Stimulated activated CD4-positive, alpha-beta T cell treated with anti-CD3 and anti-CD28 coated beads, Interleukin-2, amount 100 ng/mL, for 48 hours (primary cell): ENCODE results near the gene ZNF614.
"Not testable (repeated sequence)": the region's sequence is repeated elsewhere in the genome, so short reads cannot be mapped to it uniquely, and the experiment has no call there.

Source experiments
- DNase-seq, 2 donors: peaks; one replicate each; pipeline ENCODE4 v3.0.0-alpha.2; 2020

ZNF614 gene

GRCh38 chr19:52028027-52028779 is at the start of gene ZNF614:
Gene ZNF614, minus strand, starts transcription at chr19:52028379. Its CDS starts 2,634 bp downstream, at chr19:52025745.
- peak; percentile 77 to 78 for DNase-seq

GRCh38 chr19:52070496-52070895 is 42.3 kb upstream of the ZNF614 start:
- no peak for DNase-seq

GRCh38 chr19:52069653-52070052 is 41.5 kb upstream of the ZNF614 start:
- no peak for DNase-seq

- no peak for DNase-seq
Measured at GRCh38 chr19:52066258-52066863, 38.2 kb upstream of the ZNF614 start.

- DNase-seq = no peak
Measured at GRCh38 chr19:52065399-52065798, 37.2 kb upstream of the ZNF614 start.

- not testable (repeated sequence) for DNase-seq
Measured at GRCh38 chr19:52056480-52056879, 28.3 kb upstream of the ZNF614 start.

GRCh38 chr19:52051736-52052135 is 23.6 kb upstream of the ZNF614 start:
- DNase-seq = not testable (repeated sequence)

- DNase-seq = peak; percentile 71
Measured at GRCh38 chr19:52048555-52049501, 20.6 kb upstream of the ZNF614 start, which contains the start of gene ZNF432. Gene ZNF432, minus strand, starts transcription at chr19:52048838. Its CDS starts 1,970 bp downstream, at chr19:52046868.

GRCh38 chr19:52039169-52039568 is 11.0 kb upstream of the ZNF614 start:
- no peak for DNase-seq

- DNase-seq = no peak
Measured at GRCh38 chr19:52034051-52034728, 6.0 kb upstream of the ZNF614 start.

GRCh38 chr19:52028780-52029123 is 573 bp upstream of the ZNF614 start:
- DNase-seq = no peak

- not testable (repeated sequence) for DNase-seq
Measured at GRCh38 chr19:52026255-52026990, 1.8 kb downstream of the ZNF614 start.

- not testable (repeated sequence) for DNase-seq
Measured at GRCh38 chr19:52024478-52024877, 3.7 kb downstream of the ZNF614 start.

- DNase-seq = no peak
Measured at GRCh38 chr19:52022193-52022592, 6.0 kb downstream of the ZNF614 start.

GRCh38 chr19:52020506-52020905 is 7.7 kb downstream of the ZNF614 start:
- DNase-seq = no peak

- no peak for DNase-seq
Measured at GRCh38 chr19:52010674-52011073, 17.5 kb downstream of the ZNF614 start.

GRCh38 chr19:52007806-52008557 is 20.2 kb downstream of the ZNF614 start, which contains the start of gene ZNF615:
Gene ZNF615, minus strand, starts transcription at chr19:52008211. Its CDS starts 4,500 bp downstream, at chr19:52003711.
- DNase-seq = peak; percentile 83 to 88

GRCh38 chr19:52007451-52007805 is 20.8 kb downstream of the ZNF614 start:
- DNase-seq = no peak

- no peak for DNase-seq
Measured at GRCh38 chr19:51994048-51994644, 34.0 kb downstream of the ZNF614 start.

GRCh38 chr19:51993422-51993821 is 34.8 kb downstream of the ZNF614 start:
- DNase-seq = no peak
